SK-N-MC (cell line): ENCODE results near the gene GNAS-AS1.

Source experiments
- EZH2 ChIP-seq: fragments of 200-600 bp; sonication (generic); IDR thresholded peaks from one replicate; pipeline ENCODE4 v1.6.1; 2017; ENCODE audit warnings: antibody characterized with exemption
- POLR2AphosphoS5 ChIP-seq: IDR thresholded peaks from 2 replicates; pipeline ENCODE4 v1.6.1; 2012; ENCODE audit warnings: mild to moderate bottlenecking, low read depth, low read length, borderline replicate concordance

- TF ChIP-seq POLR2AphosphoS5 (no peak), EZH2 (no peak)
These were observed 56.9 kb downstream of the GNAS-AS1 start for GRCh38 chr20:58793512-58794420.
